Measurements from ENCODE around the gene LCE7A. TPM values are rescaled to one million over a fixed set of nuclear protein-coding genes. Genes with fewer than 3 reads are reported as not detected.

LCE7A gene
- total RNA-seq, 1 donor from 2014 or later = not detected

DNA sequence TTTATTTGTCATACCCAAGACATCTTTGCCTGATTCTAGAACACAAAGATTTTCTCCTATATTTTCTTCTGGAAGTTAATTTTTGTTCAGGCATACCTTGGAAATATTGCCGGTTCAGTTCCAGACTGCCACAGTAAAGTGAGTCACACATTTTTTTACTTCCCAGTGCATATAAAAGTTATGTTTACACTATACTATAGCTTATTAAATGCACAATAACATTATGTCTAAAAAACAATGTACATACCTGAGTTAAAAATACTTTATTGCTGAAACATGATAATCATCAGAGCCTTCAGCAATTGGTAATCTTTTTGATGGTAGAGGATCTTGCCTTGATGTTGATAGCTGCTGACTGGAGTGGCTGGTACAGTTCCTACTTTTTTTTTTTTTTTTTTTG lies 28.3 kb downstream of the LCE7A start:
- Histone ChIP-seq H3K4me1 (no peaks in the 10 kb centered on the region), H3K27me3 (no peaks in the 10 kb centered on the region), H3K9me3 (ENCODE audit: low read depth) (peaks cover 26% of the 10 kb centered on the region), H3K4me2 (no peak overlapping the region), H3K79me2 (ENCODE audit: low read depth) (no peaks in the 10 kb centered on the region), H3K27ac (no peak overlapping the region), H2AFZ (replicated peaks) (no peak overlapping the region), H4K20me1 (ENCODE audit: low read depth) (no peaks in the 10 kb centered on the region), H3K4me3 (no peak overlapping the region), H3K36me3 (no peaks in the 10 kb centered on the region), H3K9ac (no peak overlapping the region), H3F3A (ENCODE audit: low read depth) (no peaks in the 10 kb centered on the region)
- no peak for DNase-seq (ENCODE audit: low spot score)
- no peak overlapping the region for H3K27ac Mint-ChIP-seq
- no peaks in the 10 kb centered on the region for H3K4me1 Mint-ChIP-seq
- H3K36me3 Mint-ChIP-seq = no peaks in the 10 kb centered on the region
- H3K27me3 Mint-ChIP-seq (ENCODE audit: insufficient read depth, low read depth) = no peaks in the 10 kb centered on the region
- H3K9me3 Mint-ChIP-seq = no peaks in the 10 kb centered on the region
- TF ChIP-seq, protein P1, sequence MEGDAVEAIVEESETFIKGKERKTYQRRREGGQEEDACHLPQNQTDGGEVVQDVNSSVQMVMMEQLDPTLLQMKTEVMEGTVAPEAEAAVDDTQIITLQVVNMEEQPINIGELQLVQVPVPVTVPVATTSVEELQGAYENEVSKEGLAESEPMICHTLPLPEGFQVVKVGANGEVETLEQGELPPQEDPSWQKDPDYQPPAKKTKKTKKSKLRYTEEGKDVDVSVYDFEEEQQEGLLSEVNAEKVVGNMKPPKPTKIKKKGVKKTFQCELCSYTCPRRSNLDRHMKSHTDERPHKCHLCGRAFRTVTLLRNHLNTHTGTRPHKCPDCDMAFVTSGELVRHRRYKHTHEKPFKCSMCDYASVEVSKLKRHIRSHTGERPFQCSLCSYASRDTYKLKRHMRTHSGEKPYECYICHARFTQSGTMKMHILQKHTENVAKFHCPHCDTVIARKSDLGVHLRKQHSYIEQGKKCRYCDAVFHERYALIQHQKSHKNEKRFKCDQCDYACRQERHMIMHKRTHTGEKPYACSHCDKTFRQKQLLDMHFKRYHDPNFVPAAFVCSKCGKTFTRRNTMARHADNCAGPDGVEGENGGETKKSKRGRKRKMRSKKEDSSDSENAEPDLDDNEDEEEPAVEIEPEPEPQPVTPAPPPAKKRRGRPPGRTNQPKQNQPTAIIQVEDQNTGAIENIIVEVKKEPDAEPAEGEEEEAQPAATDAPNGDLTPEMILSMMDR (IDR thresholded peaks at IDR 0.05) = no peak
- TF ChIP-seq EZH2phosphoT487 (IDR thresholded peaks at IDR 0.05) (no peak), EZH2 (IDR thresholded peaks at IDR 0.05) (no peak)
- no peak overlapping the region for H3K4me3 Mint-ChIP-seq

DNA sequence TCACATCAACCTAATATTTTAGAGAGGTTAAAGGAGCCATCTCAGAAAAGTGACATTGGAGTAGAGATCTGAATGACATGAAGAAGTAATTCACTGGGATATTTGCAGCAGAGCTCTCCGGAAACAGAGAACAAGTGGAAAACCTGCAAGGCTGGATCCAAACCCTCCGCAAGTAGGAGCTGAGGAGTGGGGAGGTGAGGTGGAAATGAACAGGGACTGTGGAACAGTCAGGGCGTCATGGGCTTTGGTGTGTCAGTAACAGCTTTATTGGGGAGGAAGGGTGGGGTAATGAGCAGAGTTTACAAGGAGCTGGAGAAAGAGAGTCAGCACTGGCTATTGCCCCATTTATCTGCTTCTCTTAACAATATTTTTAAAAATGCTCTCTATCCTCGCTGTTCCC lies 39.2 kb downstream of the LCE7A start:
- Mint-ChIP-seq H3K4me3 (no peak overlapping the region), H3K4me1 (no peaks in the 10 kb centered on the region)

DNA sequence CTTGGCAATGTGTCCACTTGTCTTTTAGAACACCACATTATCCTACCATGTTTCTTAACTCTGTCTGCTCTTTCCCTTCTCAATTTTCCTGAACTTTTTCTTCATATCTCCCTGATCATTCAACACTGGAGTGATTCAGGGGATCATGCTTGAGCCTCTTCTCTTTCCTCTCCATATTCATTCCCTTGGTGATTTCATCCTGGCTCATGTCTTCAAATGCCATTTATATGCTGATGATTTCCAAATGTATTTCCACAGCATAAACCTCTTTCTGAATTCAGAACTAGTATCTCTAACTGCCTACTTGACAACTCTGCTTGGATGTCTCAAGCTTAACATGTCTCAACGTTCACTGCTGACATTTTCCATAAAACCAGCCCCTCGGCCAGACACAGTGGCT lies 40.1 kb downstream of the LCE7A start:
- H3K9ac ChIP-seq = no peak overlapping the region
- no peak overlapping the region for H3K4me2 ChIP-seq
- no peaks in the 10 kb centered on the region for H3K4me1 ChIP-seq
- no peak overlapping the region for H2AFZ ChIP-seq (replicated peaks)
- H3K79me2 ChIP-seq (ENCODE audit: low read depth) = no peaks in the 10 kb centered on the region
- Mint-ChIP-seq H3K36me3 (no peaks in the 10 kb centered on the region), H3K9me3 (peaks cover 4% of the 10 kb centered on the region), H3K4me1 (no peaks in the 10 kb centered on the region), H3K27me3 (ENCODE audit: insufficient read depth, low read depth) (peaks cover 7% of the 10 kb centered on the region), H3K27ac (no peak overlapping the region), H3K4me3 (no peak overlapping the region)
- H3K36me3 ChIP-seq = no peaks in the 10 kb centered on the region
- DNase-seq (ENCODE audit: low spot score) = no peak
- no peak overlapping the region for H3K4me3 ChIP-seq
- no peak overlapping the region for H3K27ac ChIP-seq
- peaks cover 10% of the 10 kb centered on the region for H3K9me3 ChIP-seq (ENCODE audit: low read depth)
- H3F3A ChIP-seq (ENCODE audit: low read depth) = no peaks in the 10 kb centered on the region
- H4K20me1 ChIP-seq (ENCODE audit: low read depth) = no peaks in the 10 kb centered on the region
- no peak for TF ChIP-seq EZH2 (IDR thresholded peaks at IDR 0.05)
- TF ChIP-seq, protein P1 (IDR thresholded peaks at IDR 0.05) = no peak
- no peak for TF ChIP-seq EZH2phosphoT487 (IDR thresholded peaks at IDR 0.05)
- no peaks in the 10 kb centered on the region for H3K27me3 ChIP-seq

More for the DNA sequence above, 39.2 kb downstream of the LCE7A start:
- Histone ChIP-seq H3K36me3 (no peaks in the 10 kb centered on the region), H3K27ac (no peak overlapping the region), H3F3A (ENCODE audit: low read depth) (no peaks in the 10 kb centered on the region), H3K27me3 (no peaks in the 10 kb centered on the region), H3K4me3 (no peak overlapping the region), H3K9ac (no peak overlapping the region), H3K4me1 (no peaks in the 10 kb centered on the region), H3K4me2 (no peak overlapping the region), H3K79me2 (ENCODE audit: low read depth) (no peaks in the 10 kb centered on the region), H2AFZ (replicated peaks) (no peak overlapping the region), H3K9me3 (ENCODE audit: low read depth) (peaks cover 15% of the 10 kb centered on the region), H4K20me1 (ENCODE audit: low read depth) (no peaks in the 10 kb centered on the region)
- Mint-ChIP-seq H3K9me3 (peaks cover 3% of the 10 kb centered on the region), H3K27me3 (ENCODE audit: insufficient read depth, low read depth) (peaks cover 7% of the 10 kb centered on the region), H3K36me3 (no peaks in the 10 kb centered on the region), H3K27ac (no peak overlapping the region)
- no peak for TF ChIP-seq EZH2phosphoT487 (IDR thresholded peaks at IDR 0.05)
- TF ChIP-seq, protein P1 (IDR thresholded peaks at IDR 0.05) = no peak
- no peak for TF ChIP-seq EZH2 (IDR thresholded peaks at IDR 0.05)
- no peak for DNase-seq (ENCODE audit: low spot score)

All from neural progenitor cell (in vitro differentiated cells).